Urinary bladder (tissue), 4 donors: ENCODE results near the gene GPR152. TPM values are rescaled to one million over a fixed set of nuclear protein-coding genes. Genes with fewer than 3 reads are reported as not detected.
"Not testable (repeated sequence)": the region's sequence is repeated elsewhere in the genome, so short reads cannot be mapped to it uniquely, and the experiment has no call there.

Experiments used
- DNase-seq: peaks from one replicate; pipeline ENCODE4 v3.0.0-alpha.2; 2015; ENCODE audit errors: extremely low spot score
- H3K27ac ChIP-seq: one replicate; pipeline ENCODE4 v1.5.1; 2013; ENCODE audit warnings: low read depth, mild to moderate bottlenecking, moderate library complexity
- H3K36me3 ChIP-seq: one replicate; pipeline ENCODE4 v1.6.1; 2013; ENCODE audit warnings: mild to moderate bottlenecking, moderate library complexity; ENCODE audit not compliant: insufficient read depth
- H3K4me1 ChIP-seq: one replicate; pipeline ENCODE4 v1.6.1; 2013; ENCODE audit warnings: mild to moderate bottlenecking, moderate library complexity; ENCODE audit not compliant: insufficient read depth
- H3K4me3 ChIP-seq: one replicate; pipeline ENCODE4 v1.5.1; 2013; ENCODE audit warnings: low read depth, low read length
- WGBS: extraction: QIAGEN DNeasy Blood & Tissue Kit; methylation state at CpG from one replicate; pipeline ENCODE4 v1.1.7; 2013; 5-methylcytosine and 5-hydroxymethylcytosine counted together
- polyA plus RNA-seq: library from polyadenylated mRNA; stranded (reverse); fragments of 200-250 nt; gene quantifications from one replicate; pipeline ENCODE4 v1.2.3, GENCODE V29; 2013
- total RNA-seq: library from RNA; depleted of rRNA; stranded (reverse); fragments of >200 nt; gene quantifications from one replicate; pipeline ENCODE4 v1.2.3, GENCODE V29; 2014
- donor health status: healthy with polysubstance abuse.
- donor health status: healthy.

The GPR152 gene
- total and polyA plus RNA-seq, 2 donors = not detected

DNA sequence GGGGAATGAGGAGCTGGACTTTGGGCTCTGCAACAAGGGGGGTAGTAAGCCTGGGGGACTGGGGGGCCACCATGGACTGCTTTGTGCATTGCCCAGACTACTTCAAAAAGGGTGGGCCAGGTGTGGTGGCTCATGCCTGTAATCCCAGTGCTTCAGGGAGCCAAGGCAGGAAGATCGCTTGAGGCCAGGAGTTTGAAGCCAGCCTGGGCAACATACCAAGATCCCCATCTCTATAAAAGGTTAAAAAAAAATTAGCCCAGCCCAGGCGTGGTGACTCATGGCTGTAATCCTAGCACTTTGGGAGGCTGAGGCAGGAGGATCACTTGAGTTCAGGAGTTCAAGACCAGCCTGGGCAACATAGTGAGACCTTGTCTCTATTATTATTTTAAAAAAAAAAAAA is 13.0 kb upstream of the GPR152 start:
- DNase-seq, H3K4me3 ChIP-seq, H3K4me1 ChIP-seq, H3K36me3 ChIP-seq, H3K27ac ChIP-seq: not testable (repeated sequence)
- WGBS = 48% methylated on average over 2 of the region's 2 CpGs

GRCh38 chr11:67465189-67465510 is 12.6 kb upstream of the GPR152 start:
- no peak for DNase-seq
- no peaks in the 10 kb centered on the region for H3K36me3 ChIP-seq
- H3K4me3 ChIP-seq = peak overlapping the region; percentile 39
- 69% methylated on average over 3 of the region's 3 CpGs for WGBS
- peaks cover 5% of the 10 kb centered on the region for H3K4me1 ChIP-seq
- peak overlapping the region; percentile 88 for H3K27ac ChIP-seq

DNA sequence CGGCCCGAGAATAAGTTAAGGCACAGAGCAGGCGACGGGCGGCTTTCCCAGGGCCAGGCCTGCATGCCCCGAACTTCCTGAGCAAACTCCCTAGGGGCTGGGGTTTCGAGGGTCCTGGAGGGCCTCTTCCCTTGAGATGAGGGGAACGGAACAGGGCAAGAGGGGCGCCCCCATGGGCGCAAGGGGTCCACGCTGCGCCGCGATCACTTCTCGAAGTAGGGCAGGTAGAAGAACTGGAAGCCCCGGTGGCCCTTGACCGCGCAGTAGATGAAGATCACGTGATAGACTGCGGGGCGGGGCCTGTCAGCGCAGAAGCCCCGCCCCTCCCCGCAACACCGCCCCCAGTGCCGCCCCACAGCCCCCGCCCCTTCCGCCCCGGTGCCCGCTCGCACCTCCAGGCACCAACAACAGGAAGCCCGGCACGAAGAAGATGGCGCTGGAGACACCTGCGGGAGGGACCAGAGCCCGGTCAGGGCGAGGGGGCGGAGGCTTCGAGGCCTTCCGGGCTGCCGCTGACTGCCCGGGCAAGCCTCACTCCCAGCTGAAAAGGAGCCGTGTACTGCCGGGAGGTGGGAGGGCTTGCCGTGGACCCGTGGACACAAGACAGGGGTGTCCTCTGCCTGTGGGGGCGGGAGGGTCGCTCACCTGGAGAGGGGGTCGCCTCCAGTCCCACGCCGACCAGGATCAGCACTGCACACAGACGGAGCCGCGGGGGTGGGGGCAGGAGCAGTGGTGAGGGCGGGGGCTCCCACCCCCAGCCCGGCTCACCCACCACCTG is 12.1 kb upstream of the GPR152 start:
- 21% methylated on average over 56 of the region's 56 CpGs for WGBS
- Histone ChIP-seq H3K4me1 (peaks cover 5% of the 10 kb centered on the region), H3K4me3 (peak overlapping the region; percentile 39), H3K36me3 (no peaks in the 10 kb centered on the region), H3K27ac (peak overlapping the region; percentile 88)
- no peak for DNase-seq

DNA sequence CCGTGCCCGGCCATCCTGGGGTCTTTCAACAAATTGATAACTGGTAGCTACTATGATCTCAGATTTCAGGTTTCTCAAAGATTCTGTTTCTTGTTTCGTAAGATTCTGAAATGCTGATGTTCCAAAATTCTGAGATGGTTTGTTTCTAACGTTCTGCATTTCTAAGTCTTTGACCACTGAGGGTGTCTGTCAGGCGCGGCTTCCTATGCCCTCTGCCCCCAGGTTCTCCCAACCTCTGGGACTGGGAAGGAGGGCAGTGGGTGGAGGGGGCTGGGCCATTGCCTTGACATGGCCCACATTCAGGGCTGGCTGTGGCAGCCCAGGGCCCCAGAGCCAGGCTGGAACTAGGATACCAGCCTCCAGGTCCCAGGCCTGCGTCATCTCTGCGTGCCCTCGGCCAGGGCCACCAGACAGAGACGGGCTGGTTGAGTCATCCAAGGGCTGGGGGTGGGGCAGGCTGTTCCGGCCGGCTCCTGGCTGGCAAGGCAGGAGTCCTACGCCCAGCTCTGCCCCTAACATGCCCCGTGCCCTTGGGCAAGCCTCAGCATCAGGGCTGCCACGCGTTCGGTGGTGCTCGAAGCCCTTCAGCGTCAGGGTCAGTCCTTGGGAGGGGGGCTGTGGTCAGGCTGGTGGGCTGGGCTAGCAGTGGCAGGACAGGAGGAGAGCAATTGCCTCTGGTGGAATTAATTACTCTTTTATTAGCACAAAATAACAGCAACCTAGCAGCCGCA is 11.3 kb upstream of the GPR152 start:
- Histone ChIP-seq H3K27ac (peak overlapping the region; percentile 77), H3K36me3 (no peaks in the 10 kb centered on the region), H3K4me3 (no peak overlapping the region), H3K4me1 (peaks cover 5% of the 10 kb centered on the region)
- DNase-seq = no peak
- WGBS = 77% methylated on average over 20 of the region's 20 CpGs

GRCh38 chr11:67463186-67463585 is 10.7 kb upstream of the GPR152 start:
- peaks cover 5% of the 10 kb centered on the region for H3K4me1 ChIP-seq
- 88% methylated on average over 10 of the region's 10 CpGs for WGBS
- no peak overlapping the region for H3K4me3 ChIP-seq
- no peaks in the 10 kb centered on the region for H3K36me3 ChIP-seq
- H3K27ac ChIP-seq = no peak overlapping the region
- DNase-seq = no peak

- DNase-seq = no peak
Observed at GRCh38 chr11:67458266-67458665, 5.7 kb upstream of the GPR152 start.

DNA sequence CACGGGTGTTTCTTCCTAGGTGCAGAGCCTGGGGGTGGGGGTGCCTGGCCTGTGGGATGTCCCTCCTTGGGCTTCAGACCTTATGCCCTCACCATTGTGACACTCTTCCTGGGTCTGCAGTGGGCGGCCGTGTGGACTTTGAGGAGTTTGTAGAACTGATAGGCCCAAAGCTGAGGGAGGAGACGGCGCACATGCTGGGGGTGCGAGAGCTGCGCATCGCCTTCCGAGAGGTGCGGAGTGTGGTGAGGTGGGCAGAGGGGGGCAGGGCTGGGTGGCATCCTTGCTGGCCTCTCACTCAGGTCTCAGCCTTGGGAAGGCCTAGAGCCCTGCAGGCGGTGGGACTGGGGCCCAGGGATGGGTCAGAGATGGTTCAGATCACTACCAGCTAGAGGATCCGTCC is 4.9 kb upstream of the GPR152 start:
- no peak for DNase-seq
- no peaks in the 10 kb centered on the region for H3K36me3 ChIP-seq
- WGBS = 87% methylated on average over 12 of the region's 12 CpGs
- H3K27ac ChIP-seq = no peak overlapping the region
- H3K4me3 ChIP-seq = no peak overlapping the region
- H3K4me1 ChIP-seq = no peaks in the 10 kb centered on the region

More at GRCh38 chr11:67458266-67458665, 5.7 kb upstream of the GPR152 start:
- Histone ChIP-seq H3K36me3 (no peaks in the 10 kb centered on the region), H3K4me3 (no peak overlapping the region), H3K27ac (no peak overlapping the region), H3K4me1 (no peaks in the 10 kb centered on the region)
- 87% methylated on average over 19 of the region's 19 CpGs for WGBS

- 77% methylated on average over 25 of the region's 25 CpGs for WGBS
- no peaks in the 10 kb centered on the region for H3K4me1 ChIP-seq
- no peak overlapping the region for H3K27ac ChIP-seq
- H3K36me3 ChIP-seq = no peaks in the 10 kb centered on the region
- DNase-seq = no peak
- no peak overlapping the region for H3K4me3 ChIP-seq
Observed at GRCh38 chr11:67456068-67456705, 3.7 kb upstream of the GPR152 start.

DNA sequence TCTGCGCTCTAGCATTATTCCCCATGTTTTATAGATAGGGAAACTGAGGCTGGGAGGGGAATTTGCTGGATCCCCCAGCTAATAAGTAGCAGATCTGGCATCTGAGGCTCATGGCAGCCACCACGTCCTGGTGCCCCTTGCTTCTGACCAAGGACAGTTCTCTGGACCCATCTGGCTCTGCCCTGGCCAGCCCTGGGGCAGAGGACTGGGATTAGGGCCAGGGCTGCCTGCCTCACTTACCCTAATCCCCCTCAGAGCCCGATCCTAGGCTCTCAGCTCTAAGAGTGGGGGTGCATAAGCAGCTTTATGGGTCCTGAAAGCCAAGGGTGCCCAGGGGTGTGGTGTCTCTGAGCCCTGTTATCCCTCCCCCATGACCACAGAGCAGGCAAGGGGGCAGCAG is 2.5 kb upstream of the GPR152 start, which contains the start of gene CABP4:
Gene CABP4 (plus strand): TSS at position 301 of the 400 bp plus-strand sequence. CDS start 70 bp downstream, at position 371.
- no peaks in the 10 kb centered on the region for H3K4me1 ChIP-seq
- no peaks in the 10 kb centered on the region for H3K36me3 ChIP-seq
- H3K4me3 ChIP-seq = no peak within 1 kb of the TSS
- no peak within 1 kb of the TSS for H3K27ac ChIP-seq
- no peak for DNase-seq
- WGBS = 90% methylated on average over 3 of the region's 3 CpGs

GRCh38 chr11:67453816-67454732 is 1.5 kb upstream of the GPR152 start:
- 88% methylated on average over 21 of the region's 21 CpGs for WGBS
- H3K4me3 ChIP-seq = no peak overlapping the region

GRCh38 chr11:67451658-67451976 is 912 bp downstream of the GPR152 start:
- DNase-seq = no peak
- Histone ChIP-seq H3K4me3 (no peak overlapping the region), H3K36me3 (no peaks in the 10 kb centered on the region), H3K27ac (no peak overlapping the region), H3K4me1 (no peaks in the 10 kb centered on the region)
- whole genome bisulfite sequencing = 93% methylated on average over 14 of the region's 14 CpGs

More at GRCh38 chr11:67453816-67454732, 1.5 kb upstream of the GPR152 start:
- no peak overlapping the region for H3K27ac ChIP-seq
- H3K4me1 ChIP-seq = no peaks in the 10 kb centered on the region
- H3K36me3 ChIP-seq = no peaks in the 10 kb centered on the region
- DNase-seq = no peak

- WGBS = 90% methylated on average over 25 of the region's 25 CpGs
- no peak overlapping the region for H3K4me3 ChIP-seq
- no peaks in the 10 kb centered on the region for H3K36me3 ChIP-seq
- DNase-seq = no peak
- H3K4me1 ChIP-seq = no peaks in the 10 kb centered on the region
- H3K27ac ChIP-seq = no peak overlapping the region
Observed at GRCh38 chr11:67450796-67451657, 1.5 kb downstream of the GPR152 start.
